ENCODE data around the gene ZBTB34. TPM values are rescaled to one million over a fixed set of nuclear protein-coding genes. Genes with fewer than 3 reads are reported as not detected.

Gene ZBTB34
- total RNA-seq, 4 donors from 2014 or later: 4.0 to 8.2 (median 4.5) TPM

- Histone ChIP-seq H3K4me3 (no peak overlapping the region), H3K36me3 (peaks cover 7 to 48% (median 10%) of the 10 kb centered on the region in 3 donors), H3K4me1 (peaks cover 0 to 34% (median 0%) of the 10 kb centered on the region in 3 donors), H3K27me3 (no peaks in the 10 kb centered on the region), H3K27ac (peak overlapping the region in 1 of 4 donors; percentile 26), H3K9me3 (no peaks in the 10 kb centered on the region)
- TF ChIP-seq POLR2A (IDR thresholded peaks at IDR 0.05) (no peak), CTCF (IDR thresholded peaks at IDR 0.05) (no peak)
- DNase-seq: no peak
- 82 to 85% methylated on average over 6 of the region's 6 CpGs for WGBS, 2 donors
- intact Hi-C loops (cut with DNase I): no loop called here
These were observed 20.5 kb downstream of the ZBTB34 start for GRCh38 chr9:126880947-126881332.

- 88 to 89% methylated on average over 11 of the region's 11 CpGs for WGBS, 2 donors
- intact Hi-C loops (cut with DNase I): no loop called here
- Histone ChIP-seq H3K27me3 (no peaks in the 10 kb centered on the region), H3K4me1 (peaks cover 0 to 34% (median 0%) of the 10 kb centered on the region in 3 donors), H3K9me3 (no peaks in the 10 kb centered on the region), H3K4me3 (no peak overlapping the region), H3K27ac (no peak overlapping the region), H3K36me3 (peaks cover 7 to 50% (median 10%) of the 10 kb centered on the region in 3 donors)
- TF ChIP-seq POLR2A (IDR thresholded peaks at IDR 0.05) (no peak), CTCF (IDR thresholded peaks at IDR 0.05) (no peak)
- DNase-seq: no peak
These were observed 22.3 kb downstream of the ZBTB34 start for GRCh38 chr9:126882746-126883145.

GRCh38 chr9:126883636-126884035 lies 23.2 kb downstream of the ZBTB34 start:
- H3K27me3 ChIP-seq: no peaks in the 10 kb centered on the region
- peaks cover 7 to 46% (median 10%) of the 10 kb centered on the region in 3 donors for H3K36me3 ChIP-seq
- TF ChIP-seq POLR2A (IDR thresholded peaks at IDR 0.05) (no peak), CTCF (IDR thresholded peaks at IDR 0.05) (no peak)
- peaks cover 0 to 34% (median 0%) of the 10 kb centered on the region in 3 donors for H3K4me1 ChIP-seq
- H3K27ac ChIP-seq: peak overlapping the region in 1 of 4 donors; percentile 21
- H3K4me3 ChIP-seq: no peak overlapping the region
- 38 to 75% methylated on average over 12 to 14 of the region's 15 CpGs for WGBS, 2 donors
- H3K9me3 ChIP-seq: no peaks in the 10 kb centered on the region
- no peak for DNase-seq
- intact Hi-C loops (cut with DNase I): no loop called here

- no peak overlapping the region for H3K27ac ChIP-seq
- TF ChIP-seq CTCF (IDR thresholded peaks at IDR 0.05) (no peak), POLR2A (IDR thresholded peaks at IDR 0.05) (no peak)
- H3K27me3 ChIP-seq: no peaks in the 10 kb centered on the region
- 64 to 65% methylated on average over 6 of the region's 6 CpGs for WGBS, 2 donors
- no peak overlapping the region for H3K4me3 ChIP-seq
- intact Hi-C loops (cut with DNase I): no loop called here
- H3K9me3 ChIP-seq: no peaks in the 10 kb centered on the region
- DNase-seq: no peak
- H3K4me1 ChIP-seq: peaks cover 0 to 30% (median 0%) of the 10 kb centered on the region in 3 donors
- peaks cover under 1 to 35% (median 1%) of the 10 kb centered on the region in 3 donors for H3K36me3 ChIP-seq
These were observed 24.7 kb downstream of the ZBTB34 start for GRCh38 chr9:126885131-126885641.

GRCh38 chr9:126886034-126886822 lies 25.8 kb downstream of the ZBTB34 start:
- no peak overlapping the region for H3K27ac ChIP-seq
- H3K4me1 ChIP-seq: peaks cover 0 to 25% (median 0%) of the 10 kb centered on the region in 3 donors
- TF ChIP-seq POLR2A (IDR thresholded peaks at IDR 0.05) (no peak), CTCF (IDR thresholded peaks at IDR 0.05) (no peak)
- no peak for DNase-seq
- no peaks in the 10 kb centered on the region for H3K27me3 ChIP-seq
- H3K36me3 ChIP-seq: peaks cover 0 to 24% (median 0%) of the 10 kb centered on the region in 3 donors
- H3K4me3 ChIP-seq: no peak overlapping the region
- intact Hi-C loops (cut with DNase I): no loop called here
- H3K9me3 ChIP-seq: no peaks in the 10 kb centered on the region
- WGBS, 2 donors: 90 to 91% methylated on average over 20 to 23 of the region's 23 CpGs
